ENCODE data around the gene OR5AU1. TPM values are rescaled to one million over a fixed set of nuclear protein-coding genes. Genes with fewer than 3 reads are reported as not detected.

OR5AU1 gene
- polyA plus RNA-seq, 1 of the 3 experiments (the other 2 are of a cell fraction), result not detected

DNA sequence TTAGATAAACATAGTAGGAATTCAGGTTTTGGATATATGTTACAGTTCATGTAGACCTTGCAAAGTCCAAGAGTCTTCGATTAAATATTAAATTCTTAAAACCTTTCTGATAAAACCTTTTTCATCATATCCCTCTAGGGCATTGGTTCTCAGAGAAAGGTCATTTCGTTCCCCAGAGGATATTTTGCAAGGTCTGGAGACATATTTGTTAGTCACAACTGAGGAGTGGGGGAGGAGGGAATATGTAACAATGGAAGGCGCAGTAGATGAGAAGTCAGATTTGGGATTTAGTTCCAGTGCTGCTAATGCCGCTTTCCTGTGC, 49.7 kb downstream of the OR5AU1 start:
- Histone ChIP-seq H3K4me3 (ENCODE audit: low read depth in 2 of 2, low read length in 1 of 2) (no peak overlapping the region), H3K79me2 (ENCODE audit: insufficient read depth) (no peaks in the 10 kb centered on the region), H3K27me3 (ENCODE audit: insufficient read depth) (no peaks in the 10 kb centered on the region), H4K20me1 (ENCODE audit: insufficient read depth) (no peaks in the 10 kb centered on the region), H3K36me3 (replicated peaks in 1 of 2; ENCODE audit: control insufficient read depth in 1 of 2, insufficient read depth in 2 of 2, low read length in 1 of 2) (no peaks in the 10 kb centered on the region), H3K4me2 (no peak overlapping the region), H3K9me3 (no peaks in the 10 kb centered on the region), H3K27ac (ENCODE audit: low read depth in 2 of 2, low read length in 1 of 2) (peak overlapping the region in 1 of 2 experiments; percentile 40; a peak in 1 of 4 replicates), H3K9ac (no peak overlapping the region), H3K4me1 (ENCODE audit: control insufficient read depth in 1 of 2, insufficient read depth in 2 of 2, low read depth in 1 of 2, low read length in 1 of 2) (peaks cover 10 to 29% of the 10 kb centered on the region in 2 experiments), H3K9me2 (no peaks in the 10 kb centered on the region), H3F3A (replicated peaks; ENCODE audit: insufficient read depth) (peaks cover 10% of the 10 kb centered on the region), H2AFZ (ENCODE audit: low read depth) (peak overlapping the region; percentile 85; the same call in 1 of the 2 replicates)
- ChIA-PET POLR2A (no interaction called here), CTCF (interaction anchor here (1.0 to 20.5 kb wide), 12 partner anchors 9 to 135 kb away, joined by 3 to 555 read pairs (median 16); partner anchors contain the start of genes ARHGEF40 and NDRG2)
- WGBS (ENCODE audit: low lambda C conversion rate), result 65% methylated on average over 4 of the region's 4 CpGs
- no peak for DNase-seq
- TF ChIP-seq TEAD4 (IDR thresholded peaks at IDR 0.05; ENCODE audit: borderline replicate concordance, insufficient read depth) (no peak), EP300 (IDR thresholded peaks at IDR 0.05; ENCODE audit: borderline replicate concordance in 1 of 2, low read depth in 1 of 2, low read length in 1 of 2) (no peak), FOSL2 (IDR thresholded peaks at IDR 0.05; ENCODE audit: borderline replicate concordance, low read depth) (no peak), FOXM1 (IDR thresholded peaks at IDR 0.05; ENCODE audit: low read depth) (no peak), GATA2 (CRISPR knock-in tag; IDR thresholded peaks at IDR 0.05) (no peak), RAD21 (IDR thresholded peaks at IDR 0.05; ENCODE audit: low read length) (no peak), RFX5 (IDR thresholded peaks at IDR 0.05; ENCODE audit: low read length) (no peak), GABPA (IDR thresholded peaks at IDR 0.05; ENCODE audit: low read depth) (no peak), TCF12 (IDR thresholded peaks at IDR 0.05) (no peak), NFIC (IDR thresholded peaks at IDR 0.05; ENCODE audit: borderline replicate concordance) (no peak), YY1 (IDR thresholded peaks at IDR 0.05; ENCODE audit: low read depth) (no peak), CHD2 (IDR thresholded peaks at IDR 0.05; ENCODE audit: low read length, partially characterized antibody) (no peak), NRF1 (IDR thresholded peaks at IDR 0.05; ENCODE audit: low read depth, low read length) (no peak), RXRA (IDR thresholded peaks at IDR 0.05; ENCODE audit: borderline replicate concordance, low read depth) (no peak)
- TF ChIP-seq, protein P1, sequence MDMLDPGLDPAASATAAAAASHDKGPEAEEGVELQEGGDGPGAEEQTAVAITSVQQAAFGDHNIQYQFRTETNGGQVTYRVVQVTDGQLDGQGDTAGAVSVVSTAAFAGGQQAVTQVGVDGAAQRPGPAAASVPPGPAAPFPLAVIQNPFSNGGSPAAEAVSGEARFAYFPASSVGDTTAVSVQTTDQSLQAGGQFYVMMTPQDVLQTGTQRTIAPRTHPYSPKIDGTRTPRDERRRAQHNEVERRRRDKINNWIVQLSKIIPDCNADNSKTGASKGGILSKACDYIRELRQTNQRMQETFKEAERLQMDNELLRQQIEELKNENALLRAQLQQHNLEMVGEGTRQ (IDR thresholded peaks at IDR 0.05; ENCODE audit: borderline replicate concordance, low read depth, low read length), result no peak
- TF ChIP-seq, protein P2, sequence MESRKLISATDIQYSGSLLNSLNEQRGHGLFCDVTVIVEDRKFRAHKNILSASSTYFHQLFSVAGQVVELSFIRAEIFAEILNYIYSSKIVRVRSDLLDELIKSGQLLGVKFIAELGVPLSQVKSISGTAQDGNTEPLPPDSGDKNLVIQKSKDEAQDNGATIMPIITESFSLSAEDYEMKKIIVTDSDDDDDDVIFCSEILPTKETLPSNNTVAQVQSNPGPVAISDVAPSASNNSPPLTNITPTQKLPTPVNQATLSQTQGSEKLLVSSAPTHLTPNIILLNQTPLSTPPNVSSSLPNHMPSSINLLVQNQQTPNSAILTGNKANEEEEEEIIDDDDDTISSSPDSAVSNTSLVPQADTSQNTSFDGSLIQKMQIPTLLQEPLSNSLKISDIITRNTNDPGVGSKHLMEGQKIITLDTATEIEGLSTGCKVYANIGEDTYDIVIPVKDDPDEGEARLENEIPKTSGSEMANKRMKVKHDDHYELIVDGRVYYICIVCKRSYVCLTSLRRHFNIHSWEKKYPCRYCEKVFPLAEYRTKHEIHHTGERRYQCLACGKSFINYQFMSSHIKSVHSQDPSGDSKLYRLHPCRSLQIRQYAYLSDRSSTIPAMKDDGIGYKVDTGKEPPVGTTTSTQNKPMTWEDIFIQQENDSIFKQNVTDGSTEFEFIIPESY (IDR thresholded peaks at IDR 0.05; ENCODE audit: borderline replicate concordance, low read depth), result no peak

DNA sequence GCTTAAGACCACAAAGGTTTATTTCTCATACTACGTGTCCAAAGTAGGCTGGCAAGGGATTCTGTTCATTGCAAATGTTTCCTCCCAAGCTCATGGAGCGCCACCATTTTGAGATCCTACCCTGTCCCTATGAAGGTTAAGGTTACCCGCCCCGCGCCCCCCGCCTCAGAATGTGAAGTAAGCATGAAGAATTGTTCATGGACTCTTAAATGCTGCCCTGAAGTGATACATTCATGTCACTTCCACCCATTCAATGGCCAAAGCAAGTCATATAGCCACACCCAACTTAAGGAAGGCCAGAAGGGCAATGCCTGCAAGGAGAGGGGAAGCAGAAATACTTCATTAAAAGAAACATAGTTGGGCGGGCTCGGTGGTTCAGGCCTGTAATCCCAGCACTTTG, 50.8 kb downstream of the OR5AU1 start:
- Histone ChIP-seq H3K27ac (ENCODE audit: low read depth in 2 of 2, low read length in 1 of 2) (peak overlapping the region in 1 of 2 experiments; percentile 99; a peak in 2 of 4 replicates), H3K36me3 (replicated peaks in 1 of 2; ENCODE audit: control insufficient read depth in 1 of 2, insufficient read depth in 2 of 2, low read length in 1 of 2) (no peaks in the 10 kb centered on the region), H3K4me1 (ENCODE audit: control insufficient read depth in 1 of 2, insufficient read depth in 2 of 2, low read depth in 1 of 2, low read length in 1 of 2) (peaks cover 10 to 29% of the 10 kb centered on the region in 2 experiments), H4K20me1 (ENCODE audit: insufficient read depth) (no peaks in the 10 kb centered on the region), H3K9ac (no peak overlapping the region), H2AFZ (ENCODE audit: low read depth) (no peak overlapping the region), H3K9me2 (no peaks in the 10 kb centered on the region), H3K79me2 (ENCODE audit: insufficient read depth) (no peaks in the 10 kb centered on the region), H3K4me3 (ENCODE audit: low read depth in 2 of 2, low read length in 1 of 2) (no peak overlapping the region), H3F3A (replicated peaks; ENCODE audit: insufficient read depth) (peaks cover 10% of the 10 kb centered on the region), H3K27me3 (ENCODE audit: insufficient read depth) (no peaks in the 10 kb centered on the region), H3K4me2 (peak overlapping the region; percentile 96; the same call in 1 of the 2 replicates), H3K9me3 (no peaks in the 10 kb centered on the region)
- CTCF ChIA-PET, result interaction anchor here (0.6 to 20.5 kb wide), 37 partner anchors 7 to 643 kb away, joined by 3 to 555 read pairs (median 6); partner anchors contain the start of genes ARHGEF40, METTL17, NDRG2 and PIP4P1
- DNase-seq, result no peak
- 86% methylated on average over 8 of the region's 8 CpGs for WGBS (ENCODE audit: low lambda C conversion rate)
- POLR2A ChIA-PET, result interaction anchor here (1.2 to 2.9 kb wide), 5 partner anchors 10 to 90 kb away, joined by 3 to 14 read pairs (median 8); partner anchors contain the start of gene ARHGEF40
- TF ChIP-seq, protein P3, sequence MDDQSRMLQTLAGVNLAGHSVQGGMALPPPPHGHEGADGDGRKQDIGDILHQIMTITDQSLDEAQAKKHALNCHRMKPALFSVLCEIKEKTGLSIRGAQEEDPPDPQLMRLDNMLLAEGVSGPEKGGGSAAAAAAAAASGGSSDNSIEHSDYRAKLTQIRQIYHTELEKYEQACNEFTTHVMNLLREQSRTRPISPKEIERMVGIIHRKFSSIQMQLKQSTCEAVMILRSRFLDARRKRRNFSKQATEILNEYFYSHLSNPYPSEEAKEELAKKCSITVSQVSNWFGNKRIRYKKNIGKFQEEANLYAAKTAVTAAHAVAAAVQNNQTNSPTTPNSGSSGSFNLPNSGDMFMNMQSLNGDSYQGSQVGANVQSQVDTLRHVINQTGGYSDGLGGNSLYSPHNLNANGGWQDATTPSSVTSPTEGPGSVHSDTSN (IDR thresholded peaks at IDR 0.05), result no peak
- TF ChIP-seq MEF2A (IDR thresholded peaks at IDR 0.05; ENCODE audit: borderline replicate concordance, low read depth), result no peak
- TF ChIP-seq GATA2 (CRISPR knock-in tag; IDR thresholded peaks at IDR 0.05), result no peak
- TF ChIP-seq, protein P4, sequence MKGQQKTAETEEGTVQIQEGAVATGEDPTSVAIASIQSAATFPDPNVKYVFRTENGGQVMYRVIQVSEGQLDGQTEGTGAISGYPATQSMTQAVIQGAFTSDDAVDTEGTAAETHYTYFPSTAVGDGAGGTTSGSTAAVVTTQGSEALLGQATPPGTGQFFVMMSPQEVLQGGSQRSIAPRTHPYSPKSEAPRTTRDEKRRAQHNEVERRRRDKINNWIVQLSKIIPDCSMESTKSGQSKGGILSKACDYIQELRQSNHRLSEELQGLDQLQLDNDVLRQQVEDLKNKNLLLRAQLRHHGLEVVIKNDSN (IDR thresholded peaks at IDR 0.05; ENCODE audit: borderline replicate concordance, low read depth), result no peak
- TF ChIP-seq REST (IDR thresholded peaks at IDR 0.05; ENCODE audit: low read depth, low read length), result no peak

All from SK-N-SH (cell line).